ENCODE results near the gene CCRL2. TPM values are rescaled to one million over a fixed set of nuclear protein-coding genes. Genes with fewer than 3 reads are reported as not detected.

The CCRL2 gene
- total and polyA plus RNA-seq, 9 of the 15 experiments (the other 6 are each of a cell fraction or from before 2014, with no cell fraction given) = 3.4 to 5.7 (median 4.0) TPM

GRCh38 chr3:46386205-46386604 lies 20.9 kb upstream of the CCRL2 start (continued):
- TF ChIP-seq SNIP1 (IDR thresholded peaks at IDR 0.05; ENCODE audit: low read depth) (no peak), TRIM24 (IDR thresholded peaks at IDR 0.05) (no peak; a peak in 1 of 4 replicates), TAL1 (IDR thresholded peaks at IDR 0.05) (no peak), TARDBP (IDR thresholded peaks at IDR 0.05) (no peak), E2F5 (CRISPR knock-in tag; IDR thresholded peaks at IDR 0.05) (no peak), ID3 (CRISPR knock-in tag; IDR thresholded peaks at IDR 0.05) (no peak), ID3 (tag; IDR thresholded peaks at IDR 0.05) (no peak), EZH2 (IDR thresholded peaks at IDR 0.05; ENCODE audit: borderline replicate concordance, low read depth, low read length) (no peak), ESRRA (IDR thresholded peaks at IDR 0.05; ENCODE audit: borderline replicate concordance, low read depth) (no peak), HNRNPK (IDR thresholded peaks at IDR 0.05; ENCODE audit: low read depth, low read length, poor library complexity, severe bottlenecking) (no peak), ZFPM2 (CRISPR knock-in tag; IDR thresholded peaks at IDR 0.05) (no peak), TAF7 (tag; IDR thresholded peaks at IDR 0.05) (no peak), NEUROD1 (IDR thresholded peaks at IDR 0.05; ENCODE audit: borderline replicate concordance, low read depth, low read length, partially characterized antibody) (no peak), CBFA2T2 (conservative IDR thresholded peaks at IDR 0.05) (peak; percentile 47), TRIM25 (IDR thresholded peaks at IDR 0.05; ENCODE audit: borderline replicate concordance) (no peak), TSC22D4 (tag; IDR thresholded peaks at IDR 0.05) (no peak), ELK3 (CRISPR knock-in tag; IDR thresholded peaks at IDR 0.05) (no peak), ERF (CRISPR knock-in tag; IDR thresholded peaks at IDR 0.05) (no peak), ZBED1 (IDR thresholded peaks at IDR 0.05) (no peak), ZNF24 (IDR thresholded peaks at IDR 0.05) (no peak), KHSRP (IDR thresholded peaks at IDR 0.05) (no peak), ZKSCAN8 (CRISPR knock-in tag; IDR thresholded peaks at IDR 0.05) (no peak), U2AF1 (optimal IDR thresholded peaks at IDR 0.05; ENCODE audit: low read depth, low read length) (no peak), TRIM28 (IDR thresholded peaks at IDR 0.05) (no peak), CHD4 (IDR thresholded peaks at IDR 0.05; ENCODE audit: insufficient read depth, insufficient replicate concordance, low read depth, low read length, poor library complexity, severe bottlenecking) (no peak)
